Neural progenitor cell (in vitro differentiated cells): ENCODE data around the gene BAG1. TPM values are rescaled to one million over a fixed set of nuclear protein-coding genes. Genes with fewer than 3 reads are reported as not detected.

ENCODE experiments used
- DNase-seq: peaks from one replicate; pipeline ENCODE4 v3.0.0-alpha.2; 2016; ENCODE audit warnings: low spot score
- H2AFZ ChIP-seq: fragments of 200-600 bp; sonication (generic); replicated peaks from 2 replicates; pipeline ENCODE4 v1.6.1; 2016; ENCODE audit warnings: antibody characterized with exemption
- H3F3A ChIP-seq: fragments of 200-600 bp; sonication (generic); 2 replicates; pipeline ENCODE4 v1.6.1; 2016; ENCODE audit warnings: antibody characterized with exemption, low read depth
- H3K27ac ChIP-seq: fragments of 200-600 bp; sonication (generic); 2 replicates; pipeline ENCODE4 v1.5.1; 2016; ENCODE audit warnings: mild to moderate bottlenecking
- H3K27me3 ChIP-seq: fragments of 200-600 bp; sonication (generic); 2 replicates; pipeline ENCODE4 v1.6.1; 2016; ENCODE audit warnings: mild to moderate bottlenecking, moderate library complexity
- H3K36me3 ChIP-seq: fragments of 200-600 bp; sonication (generic); 2 replicates; pipeline ENCODE4 v1.5.1; 2016
- H3K4me1 ChIP-seq: fragments of 200-600 bp; sonication (generic); 2 replicates; pipeline ENCODE4 v1.6.1; 2016; ENCODE audit warnings: mixed run types
- H3K4me2 ChIP-seq: fragments of 200-600 bp; sonication (generic); 2 replicates; pipeline ENCODE4 v1.6.1; 2016
- H3K4me3 ChIP-seq: fragments of 200-600 bp; sonication (generic); 2 replicates; pipeline ENCODE4 v1.5.1; 2016
- H3K79me2 ChIP-seq: fragments of 200-600 bp; sonication (generic); 2 replicates; pipeline ENCODE4 v1.6.1; 2016; ENCODE audit warnings: low read depth
- H3K9ac ChIP-seq: fragments of 200-600 bp; sonication (generic); 2 replicates; pipeline ENCODE4 v1.6.1; 2016
- H3K9me3 ChIP-seq: fragments of 200-600 bp; sonication (generic); 2 replicates; pipeline ENCODE4 v1.5.1; 2016; ENCODE audit warnings: low read depth
- H4K20me1 ChIP-seq: fragments of 200-600 bp; sonication (generic); 2 replicates; pipeline ENCODE4 v1.6.1; 2016; ENCODE audit warnings: low read depth
- H3K27ac Mint-ChIP-seq: 3 replicates; pipeline ENCODE4 v1.8.0; 2021; ENCODE audit warnings: mixed read lengths
- H3K27me3 Mint-ChIP-seq: 2 replicates; pipeline ENCODE4 v1.8.0; 2022; ENCODE audit warnings: low read depth, mild to moderate bottlenecking, inconsistent platforms, moderate library complexity, mixed read lengths; ENCODE audit not compliant: insufficient read depth
- H3K36me3 Mint-ChIP-seq: 3 replicates; pipeline ENCODE4 v1.8.0; 2021; ENCODE audit warnings: mixed read lengths
- H3K4me1 Mint-ChIP-seq: 3 replicates; pipeline ENCODE4 v1.8.0; 2021; ENCODE audit warnings: mixed read lengths
- H3K4me3 Mint-ChIP-seq: 3 replicates; pipeline ENCODE4 v1.8.0; 2021; ENCODE audit warnings: mild to moderate bottlenecking, moderate library complexity, mixed read lengths
- H3K9me3 Mint-ChIP-seq: 3 replicates; pipeline ENCODE4 v1.8.0; 2020; ENCODE audit warnings: mixed read lengths
- EZH2 ChIP-seq: fragments of 200-600 bp; sonication (generic); IDR thresholded peaks from 2 replicates; pipeline ENCODE4 v1.6.1; 2017; ENCODE audit warnings: antibody characterized with exemption, mild to moderate bottlenecking, moderate library complexity
- EZH2phosphoT487 ChIP-seq: fragments of 200-600 bp; sonication (generic); IDR thresholded peaks from 2 replicates; pipeline ENCODE4 v1.6.1; 2017; ENCODE audit warnings: antibody characterized with exemption
- total RNA-seq: library from RNA; depleted of rRNA; stranded (reverse); fragments of >200 nt; gene quantifications from 2 replicates; pipeline ENCODE4 v1.2.3, GENCODE V29; 2015; ENCODE audit warnings: low replicate concordance
- TF ChIP-seq, protein P1 (sequence below): fragments of 200-600 bp; sonication (generic); IDR thresholded peaks from 2 replicates; pipeline ENCODE4 v1.5.1; 2017; ENCODE audit warnings: antibody characterized with exemption, mild to moderate bottlenecking

The BAG1 gene
- total RNA-seq, 1 donor from 2014 or later: 44.3 TPM

DNA sequence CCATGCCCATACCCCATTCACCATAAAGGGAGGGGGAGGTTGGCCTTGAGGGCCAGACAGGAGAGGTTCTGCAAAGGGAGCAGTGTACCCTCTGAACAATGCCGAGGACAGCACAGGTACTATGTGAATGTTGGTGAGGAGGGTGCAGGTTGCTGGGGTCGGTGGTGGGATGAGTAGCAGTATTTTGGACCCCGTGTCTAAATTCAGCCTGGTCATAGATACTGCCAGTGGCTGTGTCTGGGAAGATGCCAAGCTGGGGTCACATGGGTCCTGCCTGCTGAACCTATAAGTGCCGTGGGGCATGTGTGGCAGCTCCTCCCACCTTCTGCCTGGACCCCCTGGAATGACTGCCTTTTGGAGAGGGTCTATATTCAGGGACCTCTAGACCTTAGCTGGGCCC, 35.9 kb downstream of the BAG1 start:
- H3K4me3 ChIP-seq: no peak overlapping the region
- no peaks in the 10 kb centered on the region for H3K9me3 Mint-ChIP-seq
- H3F3A ChIP-seq: no peaks in the 10 kb centered on the region
- no peak overlapping the region for H3K27ac Mint-ChIP-seq
- no peaks in the 10 kb centered on the region for H3K36me3 Mint-ChIP-seq
- H3K9me3 ChIP-seq: no peaks in the 10 kb centered on the region
- H3K4me3 Mint-ChIP-seq: no peak overlapping the region
- no peak overlapping the region for H3K27ac ChIP-seq
- no peaks in the 10 kb centered on the region for H3K36me3 ChIP-seq
- peaks cover 12% of the 10 kb centered on the region for H3K27me3 Mint-ChIP-seq
- TF ChIP-seq EZH2 (no peak), EZH2phosphoT487 (no peak)
- TF ChIP-seq, protein P1, sequence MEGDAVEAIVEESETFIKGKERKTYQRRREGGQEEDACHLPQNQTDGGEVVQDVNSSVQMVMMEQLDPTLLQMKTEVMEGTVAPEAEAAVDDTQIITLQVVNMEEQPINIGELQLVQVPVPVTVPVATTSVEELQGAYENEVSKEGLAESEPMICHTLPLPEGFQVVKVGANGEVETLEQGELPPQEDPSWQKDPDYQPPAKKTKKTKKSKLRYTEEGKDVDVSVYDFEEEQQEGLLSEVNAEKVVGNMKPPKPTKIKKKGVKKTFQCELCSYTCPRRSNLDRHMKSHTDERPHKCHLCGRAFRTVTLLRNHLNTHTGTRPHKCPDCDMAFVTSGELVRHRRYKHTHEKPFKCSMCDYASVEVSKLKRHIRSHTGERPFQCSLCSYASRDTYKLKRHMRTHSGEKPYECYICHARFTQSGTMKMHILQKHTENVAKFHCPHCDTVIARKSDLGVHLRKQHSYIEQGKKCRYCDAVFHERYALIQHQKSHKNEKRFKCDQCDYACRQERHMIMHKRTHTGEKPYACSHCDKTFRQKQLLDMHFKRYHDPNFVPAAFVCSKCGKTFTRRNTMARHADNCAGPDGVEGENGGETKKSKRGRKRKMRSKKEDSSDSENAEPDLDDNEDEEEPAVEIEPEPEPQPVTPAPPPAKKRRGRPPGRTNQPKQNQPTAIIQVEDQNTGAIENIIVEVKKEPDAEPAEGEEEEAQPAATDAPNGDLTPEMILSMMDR: no peak
- H3K4me1 Mint-ChIP-seq: no peaks in the 10 kb centered on the region
- no peak overlapping the region for H2AFZ ChIP-seq
- H3K27me3 ChIP-seq: peaks cover 5% of the 10 kb centered on the region
- H3K9ac ChIP-seq: no peak overlapping the region
- H3K4me2 ChIP-seq: no peak overlapping the region
- no peak for DNase-seq
- H4K20me1 ChIP-seq: no peaks in the 10 kb centered on the region
- H3K4me1 ChIP-seq: no peaks in the 10 kb centered on the region
- H3K79me2 ChIP-seq: no peaks in the 10 kb centered on the region

DNA sequence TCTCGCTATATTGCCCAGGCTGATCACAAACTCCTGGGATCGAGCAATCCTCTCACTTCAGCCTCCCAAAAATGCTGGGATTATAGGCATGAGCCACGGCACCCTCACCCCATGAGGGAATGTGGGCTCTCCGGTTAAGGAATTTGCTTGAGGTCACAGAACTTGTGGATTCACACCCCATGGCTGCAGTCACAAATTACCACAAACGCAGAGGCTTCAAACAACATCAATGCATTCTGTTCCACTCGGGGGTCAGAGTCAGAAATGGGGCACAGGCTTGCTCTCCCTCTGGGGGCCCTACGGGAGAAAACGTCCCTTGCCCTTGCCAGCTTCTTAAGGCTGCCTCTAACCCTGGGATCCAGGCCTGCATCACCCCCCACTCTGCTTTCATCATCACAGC, 36.8 kb downstream of the BAG1 start:
- H3K79me2 ChIP-seq: no peaks in the 10 kb centered on the region
- H3K9me3 Mint-ChIP-seq: no peaks in the 10 kb centered on the region
- no peak overlapping the region for H2AFZ ChIP-seq
- H3K9ac ChIP-seq: no peak overlapping the region
- H3K4me1 Mint-ChIP-seq: no peaks in the 10 kb centered on the region
- H3K27me3 ChIP-seq: peaks cover 5% of the 10 kb centered on the region
- no peaks in the 10 kb centered on the region for H3K9me3 ChIP-seq
- H3F3A ChIP-seq: no peaks in the 10 kb centered on the region
- no peaks in the 10 kb centered on the region for H3K36me3 ChIP-seq
- H3K4me3 Mint-ChIP-seq: no peak overlapping the region
- H3K27ac ChIP-seq: no peak overlapping the region
- no peak overlapping the region for H3K4me3 ChIP-seq
- TF ChIP-seq EZH2 (no peak), EZH2phosphoT487 (no peak)
- TF ChIP-seq, protein P1: no peak
- no peak for DNase-seq
- peaks cover 9% of the 10 kb centered on the region for H3K27me3 Mint-ChIP-seq
- no peaks in the 10 kb centered on the region for H3K4me1 ChIP-seq
- H3K27ac Mint-ChIP-seq: no peak overlapping the region
- no peak overlapping the region for H3K4me2 ChIP-seq
- H3K36me3 Mint-ChIP-seq: no peaks in the 10 kb centered on the region
- H4K20me1 ChIP-seq: no peaks in the 10 kb centered on the region

DNA sequence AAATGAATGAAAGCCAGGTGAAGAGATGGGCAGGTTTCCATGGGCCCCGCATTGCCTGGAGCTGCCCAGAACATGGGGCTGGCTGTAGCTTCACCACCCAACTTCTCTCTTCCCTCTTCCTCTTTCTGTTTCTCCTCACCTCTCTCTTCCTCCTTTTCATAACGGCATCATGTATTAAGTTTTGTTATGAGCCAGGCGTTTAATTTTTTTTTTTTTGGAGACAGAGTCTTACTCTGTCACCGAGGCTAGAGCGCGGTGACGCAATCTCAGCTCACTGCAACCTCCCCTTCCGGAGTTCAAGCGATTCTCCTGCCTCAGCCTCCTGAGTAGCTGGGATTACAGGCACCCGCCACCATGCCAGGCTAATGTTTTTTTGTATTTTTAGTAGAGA, 37.5 kb downstream of the BAG1 start:
- DNase-seq: no peak
- H3K79me2 ChIP-seq: no peaks in the 10 kb centered on the region
- no peak overlapping the region for H3K4me2 ChIP-seq
- H3K4me1 ChIP-seq: no peaks in the 10 kb centered on the region
- H3K4me3 Mint-ChIP-seq: no peak overlapping the region
- H3K27me3 ChIP-seq: peaks cover 5% of the 10 kb centered on the region
- H3K4me3 ChIP-seq: no peak overlapping the region
- H2AFZ ChIP-seq: no peak overlapping the region
- H3K36me3 ChIP-seq: no peaks in the 10 kb centered on the region
- H3K9me3 Mint-ChIP-seq: no peaks in the 10 kb centered on the region
- H3K9ac ChIP-seq: no peak overlapping the region
- no peak overlapping the region for H3K27ac ChIP-seq
- H3F3A ChIP-seq: no peaks in the 10 kb centered on the region
- H3K4me1 Mint-ChIP-seq: no peaks in the 10 kb centered on the region
- peaks cover 9% of the 10 kb centered on the region for H3K27me3 Mint-ChIP-seq
- H4K20me1 ChIP-seq: no peaks in the 10 kb centered on the region
- no peak for TF ChIP-seq EZH2phosphoT487
- TF ChIP-seq, protein P1: no peak
- H3K27ac Mint-ChIP-seq: no peak overlapping the region
- H3K36me3 Mint-ChIP-seq: no peaks in the 10 kb centered on the region
- no peaks in the 10 kb centered on the region for H3K9me3 ChIP-seq
